HG03135 (cell line): ENCODE measurements around the gene CSF2RB.

ENCODE experiments used
- ATAC-seq: cut with Tn5 transposase; IDR thresholded peaks from one replicate; pipeline ENCODE4 v1.9.1; 2021; ENCODE audit warnings: mild to moderate bottlenecking, moderate library complexity; ENCODE audit not compliant: unreplicated experiment

The CSF2RB gene

GRCh38 chr22:36887162-36887561 is 26.3 kb upstream of the CSF2RB start:
- ATAC-seq = no peak

GRCh38 chr22:36891646-36892045 is 21.8 kb upstream of the CSF2RB start:
- no peak for ATAC-seq

- ATAC-seq = no peak
Observed at GRCh38 chr22:36892292-36892691, 21.1 kb upstream of the CSF2RB start.

GRCh38 chr22:36893262-36893661 is 20.2 kb upstream of the CSF2RB start:
- no peak for ATAC-seq

GRCh38 chr22:36894266-36894665 is 19.2 kb upstream of the CSF2RB start:
- no peak for ATAC-seq

GRCh38 chr22:36897611-36898010 is 15.8 kb upstream of the CSF2RB start:
- ATAC-seq = no peak

GRCh38 chr22:36898690-36899089 is 14.7 kb upstream of the CSF2RB start:
- ATAC-seq = no peak

GRCh38 chr22:36899498-36899897 is 13.9 kb upstream of the CSF2RB start:
- ATAC-seq = no peak

- no peak for ATAC-seq
Observed at GRCh38 chr22:36900225-36900624, 13.2 kb upstream of the CSF2RB start.

- no peak for ATAC-seq
Observed at GRCh38 chr22:36900880-36901279, 12.5 kb upstream of the CSF2RB start.

- no peak for ATAC-seq
Observed at GRCh38 chr22:36901411-36902142, 11.9 kb upstream of the CSF2RB start.

GRCh38 chr22:36902143-36902926 is 11.1 kb upstream of the CSF2RB start:
- ATAC-seq = no peak

- ATAC-seq = no peak
Observed at GRCh38 chr22:36904260-36904880, 9.1 kb upstream of the CSF2RB start.

GRCh38 chr22:36907253-36908195 is 5.9 kb upstream of the CSF2RB start:
- ATAC-seq = no peak

GRCh38 chr22:36910461-36910860 is 3.0 kb upstream of the CSF2RB start:
- no peak for ATAC-seq

- ATAC-seq = no peak
Observed at GRCh38 chr22:36911887-36912661, 1.4 kb upstream of the CSF2RB start.

GRCh38 chr22:36912694-36913426 is 568 bp upstream of the CSF2RB start:
- ATAC-seq = no peak

GRCh38 chr22:36914390-36914752 is 943 bp downstream of the CSF2RB start:
- no peak for ATAC-seq

GRCh38 chr22:36916034-36916433 is 2.6 kb downstream of the CSF2RB start:
- no peak for ATAC-seq
